Mucosa of gallbladder (tissue), 1 donor: ENCODE measurements around the gene ALDH4A1. TPM values are rescaled to one million over a fixed set of nuclear protein-coding genes. Genes with fewer than 3 reads are reported as not detected.
"Not testable (repeated sequence)": the region's sequence is repeated elsewhere in the genome, so short reads cannot be mapped to it uniquely, and the experiment has no call there.

ENCODE experiments used
- DNase-seq: peaks from one replicate; pipeline ENCODE4 v3.0.0-alpha.2; 2020; ENCODE audit warnings: low spot score
- total RNA-seq: library from RNA; stranded (reverse); gene quantifications from one replicate; pipeline ENCODE4 v1.2.1, GENCODE V29; 2021
- donor health status: DM: no; HTN: no; CAD: no.

ALDH4A1 gene
- total RNA-seq, 1 donor from 2014 or later = 26.4 TPM

DNA sequence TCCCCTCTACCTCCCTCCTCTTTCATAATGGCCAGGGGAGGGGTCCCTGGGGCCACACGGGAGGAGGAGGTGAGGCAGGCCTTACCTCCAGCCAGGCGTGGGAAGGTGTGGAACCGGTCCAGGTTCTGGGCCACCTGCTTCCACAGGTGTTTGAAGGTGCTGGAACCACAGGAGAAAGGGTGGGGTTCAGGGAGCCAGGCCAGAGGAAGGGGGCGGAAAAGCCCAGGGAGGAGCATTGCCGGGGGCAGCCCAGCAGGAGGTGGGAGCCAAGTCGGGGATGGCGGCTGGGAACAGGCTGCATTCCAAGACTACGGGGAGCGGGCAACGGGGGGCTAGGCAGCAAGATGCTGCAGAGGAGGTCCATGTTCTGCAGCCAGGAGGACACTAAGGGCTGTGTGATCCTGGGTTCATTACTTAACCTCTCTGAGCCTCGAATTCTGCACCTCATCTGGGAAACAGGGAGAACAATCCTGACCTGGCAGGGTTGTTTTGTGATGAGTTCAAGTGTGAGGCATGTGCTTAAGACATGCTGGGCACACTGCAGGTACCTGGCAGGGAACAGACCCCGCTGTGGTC lies 23.1 kb downstream of the ALDH4A1 start:
- no peak for DNase-seq

DNA sequence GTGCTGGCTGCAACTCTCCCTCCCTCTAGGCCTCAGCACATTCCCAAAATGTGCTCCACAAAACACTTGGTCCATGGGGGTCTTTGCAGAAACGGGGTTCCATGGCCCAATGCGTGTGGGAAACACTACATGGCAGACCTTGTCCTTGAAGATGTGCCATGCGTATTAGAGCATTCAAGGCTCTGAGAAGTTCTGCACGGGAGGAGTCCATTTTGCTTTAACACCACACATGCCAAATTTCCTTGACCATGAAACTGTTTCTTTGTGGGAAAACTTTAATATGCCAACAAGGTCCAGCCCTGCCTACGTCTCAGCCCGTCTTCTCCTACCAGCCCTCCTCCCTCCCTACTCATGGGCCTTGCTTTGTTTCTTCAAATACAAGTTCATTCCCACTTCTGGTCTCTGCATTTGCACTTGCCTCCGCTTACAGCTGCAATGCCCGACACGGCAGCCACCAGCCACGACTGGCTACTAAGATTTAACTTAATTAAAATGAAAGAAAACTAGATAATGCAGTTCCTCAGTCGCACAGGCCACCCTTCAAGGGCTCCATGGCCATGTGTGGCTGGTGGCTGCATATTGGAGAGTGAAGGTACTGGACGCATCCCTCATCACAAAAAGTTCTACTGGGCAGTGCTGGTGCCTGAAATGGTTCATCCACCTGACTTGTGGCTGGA lies 23.7 kb downstream of the ALDH4A1 start:
- no peak for DNase-seq

DNA sequence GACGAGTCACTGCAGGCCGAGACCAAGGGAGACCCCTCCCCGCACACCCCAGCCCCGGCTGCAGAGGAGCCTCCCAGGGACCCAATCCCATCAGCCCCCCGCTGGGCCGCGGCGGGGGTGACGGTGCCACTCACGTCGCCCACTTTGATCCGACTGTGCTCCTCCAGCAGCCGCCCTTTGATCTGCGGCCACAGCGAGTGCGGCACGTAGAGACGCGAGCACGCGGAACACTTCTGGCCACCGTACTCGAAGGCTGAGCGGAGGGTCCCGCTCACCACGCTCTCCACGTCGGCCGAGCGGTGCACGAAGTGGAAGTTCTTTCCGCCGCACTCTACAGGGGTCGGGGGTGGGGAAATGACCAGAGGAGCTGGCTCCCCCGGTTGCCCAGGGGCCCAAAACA lies 25.1 kb downstream of the ALDH4A1 start:
- DNase-seq = no peak

DNA sequence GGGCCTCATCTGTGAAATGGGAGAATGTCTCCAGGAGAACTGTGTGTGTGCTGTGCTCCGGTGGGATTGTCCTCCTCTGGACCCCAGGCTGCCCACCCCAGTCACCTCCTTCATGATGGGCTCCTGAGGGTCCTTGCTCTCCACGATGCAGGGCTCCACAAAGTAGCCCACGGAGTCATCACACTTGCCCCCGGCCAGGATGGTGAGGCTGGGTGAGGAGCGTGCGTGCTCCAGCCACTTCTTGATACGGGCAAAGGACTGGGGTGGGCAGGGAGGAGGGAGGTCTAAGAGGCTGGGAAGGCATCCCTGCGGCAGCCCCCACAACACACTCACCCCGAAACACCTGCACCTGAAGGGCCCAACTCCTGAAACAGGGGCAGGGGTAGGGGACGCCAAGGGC lies 26.1 kb downstream of the ALDH4A1 start:
- no peak for DNase-seq

DNA sequence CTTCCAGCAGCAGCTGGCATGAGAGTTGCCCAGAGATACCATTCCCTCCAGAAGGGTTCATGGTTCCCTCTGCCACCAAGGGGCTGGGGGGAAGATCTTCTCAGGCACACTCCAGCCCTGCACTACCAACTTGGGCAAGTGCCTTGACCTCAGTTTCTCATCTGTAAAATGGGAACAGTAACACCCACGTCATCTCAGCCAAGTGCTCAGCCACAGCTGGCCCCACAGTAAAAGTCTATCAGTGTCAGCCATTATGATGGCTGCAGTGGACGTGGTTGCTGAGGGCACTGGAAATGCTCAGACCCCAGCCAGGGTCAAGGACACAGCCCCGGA lies 26.6 kb downstream of the ALDH4A1 start:
- no peak for DNase-seq

DNA sequence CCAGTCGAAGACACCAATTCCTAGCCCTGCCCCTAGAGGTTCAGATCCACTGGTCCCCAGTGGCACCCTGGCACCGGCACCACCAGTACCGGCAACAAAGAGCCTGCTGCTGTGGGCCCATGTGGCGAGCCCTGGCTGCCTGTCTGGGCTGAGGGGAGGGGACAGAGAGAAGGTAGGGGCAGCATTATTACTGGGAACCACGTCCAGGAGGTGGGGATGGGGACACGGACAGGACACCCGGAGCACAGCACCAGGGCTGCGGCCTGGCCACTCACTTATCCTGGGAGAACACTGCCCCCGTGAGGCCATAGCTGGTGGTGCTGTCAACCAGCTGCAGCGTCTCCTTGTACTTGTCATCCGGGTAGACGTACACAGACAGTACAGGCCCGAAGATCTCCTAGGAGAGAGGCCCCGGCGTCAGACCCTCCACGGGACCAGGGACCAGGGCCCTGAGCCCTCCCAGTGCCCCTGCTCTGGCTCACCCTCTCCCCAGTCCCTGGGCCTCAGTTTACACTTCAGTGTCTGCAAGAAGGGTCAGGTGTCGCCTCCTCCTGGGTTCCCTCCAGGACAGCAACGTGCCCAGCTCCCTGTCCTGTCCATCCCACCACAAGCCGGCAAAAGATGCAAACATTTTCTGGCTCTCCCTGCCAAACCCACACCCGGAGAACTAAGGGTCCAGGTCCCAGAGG lies 27.1 kb downstream of the ALDH4A1 start:
- peak; percentile 75 for DNase-seq

DNA sequence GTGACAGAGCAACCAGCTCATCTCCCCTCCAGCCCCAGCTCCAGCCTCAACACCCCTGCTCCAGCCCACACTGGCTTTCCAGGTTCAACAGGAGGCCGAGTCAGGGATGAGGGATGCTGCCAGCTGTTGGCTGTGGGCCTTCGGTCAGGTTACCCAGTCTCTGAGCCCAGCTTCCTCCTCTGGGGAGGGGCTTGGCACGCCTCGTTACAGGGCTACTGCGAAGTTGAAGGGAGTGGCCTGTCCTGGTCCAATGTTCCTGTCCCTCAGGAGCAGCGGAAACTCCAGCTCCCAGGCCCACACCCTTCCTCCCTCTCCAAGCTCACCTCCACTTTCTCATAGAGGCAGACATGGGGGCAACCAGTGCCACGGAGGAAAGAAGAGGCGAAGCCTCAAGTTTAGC lies 27.8 kb downstream of the ALDH4A1 start:
- no peak for DNase-seq

DNA sequence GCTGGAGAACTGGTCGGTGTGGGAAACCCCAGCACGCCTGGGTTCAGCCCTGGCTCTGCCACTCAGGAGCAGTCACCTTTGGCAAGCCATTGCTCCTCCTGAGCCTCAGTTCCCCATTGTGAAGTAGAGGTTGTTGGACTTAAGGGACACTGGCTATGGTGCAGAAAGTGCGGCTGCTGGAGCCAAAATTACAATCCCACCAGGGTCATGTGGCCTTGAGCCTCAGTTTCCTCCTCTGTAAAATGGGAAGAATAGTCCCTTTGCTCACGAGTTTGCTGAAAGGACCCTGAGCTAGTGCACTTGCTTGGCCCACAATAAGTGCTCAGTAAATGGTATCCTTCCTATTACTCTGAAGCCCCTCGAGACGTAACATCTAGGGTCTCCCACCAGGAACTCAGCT lies 28.3 kb downstream of the ALDH4A1 start:
- DNase-seq = no peak

DNA sequence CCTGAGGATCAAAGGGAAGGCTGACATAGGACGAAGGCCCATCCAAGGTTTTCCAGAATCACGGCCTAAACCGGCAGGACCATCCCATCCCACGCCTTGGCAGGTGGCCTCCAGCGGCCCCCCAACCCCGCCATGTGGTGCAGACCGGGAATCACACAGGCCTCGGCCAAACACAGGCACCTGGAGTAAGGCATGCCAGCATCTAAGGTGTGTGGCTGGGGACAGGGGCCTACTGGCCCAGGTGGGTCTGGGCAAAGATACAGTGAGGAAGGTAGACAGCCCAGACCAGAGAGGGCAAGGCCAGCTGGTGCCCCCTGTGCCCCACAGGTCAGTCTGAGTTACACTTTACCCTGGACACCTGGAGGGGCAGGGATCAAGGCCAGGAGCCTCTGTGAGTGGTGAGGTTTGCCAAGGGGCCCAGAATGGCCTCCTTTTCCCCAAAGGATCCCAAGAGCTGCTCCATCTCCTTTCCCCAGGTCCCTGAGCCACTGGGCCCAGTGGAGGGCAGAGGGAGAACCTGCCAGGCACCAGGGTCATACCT lies 30.2 kb downstream of the ALDH4A1 start:
- no peak for DNase-seq

DNA sequence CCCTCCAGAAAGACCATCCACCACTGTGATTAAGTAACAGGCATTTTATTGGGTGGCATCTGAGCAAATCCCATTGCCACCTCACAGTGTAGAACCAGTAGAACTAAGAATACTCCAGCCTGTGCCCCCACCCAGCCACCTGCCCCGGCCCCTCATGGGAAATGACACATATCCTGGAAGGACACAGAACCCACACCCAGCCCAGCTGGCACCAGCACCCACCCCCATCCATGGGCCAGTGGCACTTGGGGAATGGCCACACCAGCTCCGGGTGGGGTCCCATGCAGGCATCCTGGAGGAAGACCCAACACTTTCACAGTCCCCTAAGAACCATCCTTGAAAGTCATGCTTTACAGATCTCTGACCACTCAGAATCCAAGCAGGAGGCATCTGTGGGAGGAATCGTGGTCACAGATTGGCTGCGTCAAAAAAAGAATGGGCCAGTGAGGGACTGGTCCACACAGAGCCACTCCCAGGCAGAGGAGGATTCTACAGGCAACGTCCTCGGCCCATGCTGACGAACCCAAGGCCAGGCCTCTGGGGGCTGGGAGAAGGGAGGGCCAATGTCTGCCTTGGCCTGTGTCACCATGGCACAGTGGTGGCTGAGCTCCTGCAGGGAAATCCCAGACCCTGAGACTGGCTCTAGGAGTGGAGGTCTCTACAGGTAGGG lies 30.8 kb downstream of the ALDH4A1 start:
- no peak for DNase-seq

DNA sequence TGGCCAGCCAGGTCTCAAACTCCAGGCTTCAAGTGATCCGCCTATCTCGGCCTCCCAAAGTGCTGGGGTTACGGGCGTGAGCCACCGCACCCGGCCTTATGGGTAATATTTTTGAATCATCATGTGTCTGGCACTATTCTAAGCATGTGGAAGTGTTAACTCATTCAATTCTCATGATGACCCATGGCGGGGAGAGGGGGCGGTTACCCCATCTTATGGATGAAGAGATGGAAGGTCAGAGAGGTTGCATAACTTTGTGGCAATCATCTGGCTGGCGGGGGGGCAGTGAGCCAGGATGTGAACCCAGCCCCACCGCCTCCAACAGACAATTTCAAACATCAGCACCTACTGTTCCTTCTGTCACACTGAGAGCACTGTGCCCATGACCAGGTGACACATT lies 31.4 kb downstream of the ALDH4A1 start:
- DNase-seq = no peak

DNA sequence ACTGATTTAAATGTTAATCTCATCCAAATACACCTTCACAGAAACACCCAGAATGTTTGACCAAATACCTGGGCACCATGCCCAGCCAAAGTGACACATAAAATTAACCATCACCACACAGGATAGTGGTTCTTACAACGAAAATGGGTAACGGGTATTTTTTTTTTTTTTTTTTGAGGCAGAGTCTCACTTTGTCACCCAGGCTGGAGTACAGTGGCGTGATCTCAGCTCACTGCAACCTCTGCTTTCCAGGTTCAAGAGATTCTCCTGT lies 31.8 kb downstream of the ALDH4A1 start:
- not testable (repeated sequence) for DNase-seq

DNA sequence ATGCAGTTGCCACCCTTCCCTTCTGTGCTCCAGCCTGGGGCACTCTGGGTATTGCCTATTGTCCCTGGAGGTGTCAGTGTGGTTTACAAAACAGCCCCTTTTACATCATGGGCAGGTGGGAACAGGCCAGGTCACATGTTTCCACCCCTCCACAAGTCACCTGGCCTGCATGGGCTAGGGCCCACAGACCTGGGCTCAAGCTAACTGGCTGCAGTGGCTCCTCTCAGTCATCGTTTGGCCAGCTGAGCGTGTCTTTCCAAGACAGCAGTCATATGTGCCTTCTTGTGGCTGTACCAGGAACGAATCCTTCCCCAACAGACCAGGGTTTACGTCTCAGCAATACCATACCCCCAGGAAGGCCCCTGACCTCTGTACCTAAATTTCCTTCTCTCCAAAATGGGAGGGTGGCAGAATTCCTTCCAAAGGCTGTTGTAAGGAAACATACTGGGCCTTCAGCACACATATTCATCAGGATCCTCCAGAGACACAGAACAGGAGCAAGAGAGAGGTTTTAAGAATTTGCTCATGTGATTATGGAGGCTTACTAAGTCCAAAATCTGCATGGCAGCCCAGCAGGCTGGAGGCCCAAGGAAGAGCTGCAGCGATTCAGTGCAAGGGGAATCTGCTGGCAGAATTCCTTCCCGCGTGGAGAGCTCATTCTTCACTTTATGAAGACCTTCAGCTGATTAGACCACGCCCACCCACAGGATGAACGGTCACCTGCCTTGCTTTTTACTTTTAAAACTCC lies 32.3 kb downstream of the ALDH4A1 start:
- DNase-seq = no peak

DNA sequence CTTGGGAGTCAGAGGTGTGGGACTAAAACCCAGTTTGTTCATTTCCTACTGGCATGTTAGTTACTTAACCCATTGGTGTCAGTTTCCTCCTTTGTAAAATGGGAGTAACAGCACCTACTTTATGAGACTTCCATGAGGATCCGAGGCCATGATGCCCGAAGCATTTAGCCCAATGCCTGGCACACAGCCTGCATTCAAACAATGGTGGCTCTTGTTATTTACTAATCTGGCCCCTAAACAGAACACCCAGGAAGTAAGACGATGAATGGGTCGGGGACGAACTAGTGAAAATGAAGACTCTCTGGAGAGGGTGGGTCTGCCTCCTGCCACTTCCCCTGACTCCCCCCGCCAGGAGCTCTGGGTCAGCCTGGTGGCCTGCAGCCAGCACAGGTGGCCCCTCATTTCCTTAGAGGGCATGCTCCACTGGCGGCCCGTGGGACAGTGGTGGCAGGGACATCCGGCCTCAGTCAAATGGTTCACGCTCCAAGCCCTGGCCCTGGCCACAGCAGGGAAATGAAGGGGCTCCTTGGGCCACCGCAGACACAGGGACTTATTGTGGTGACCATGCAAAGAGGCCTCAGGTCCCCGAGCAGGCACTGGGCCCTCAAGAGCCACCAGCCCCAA lies 33.4 kb downstream of the ALDH4A1 start:
- DNase-seq = no peak

DNA sequence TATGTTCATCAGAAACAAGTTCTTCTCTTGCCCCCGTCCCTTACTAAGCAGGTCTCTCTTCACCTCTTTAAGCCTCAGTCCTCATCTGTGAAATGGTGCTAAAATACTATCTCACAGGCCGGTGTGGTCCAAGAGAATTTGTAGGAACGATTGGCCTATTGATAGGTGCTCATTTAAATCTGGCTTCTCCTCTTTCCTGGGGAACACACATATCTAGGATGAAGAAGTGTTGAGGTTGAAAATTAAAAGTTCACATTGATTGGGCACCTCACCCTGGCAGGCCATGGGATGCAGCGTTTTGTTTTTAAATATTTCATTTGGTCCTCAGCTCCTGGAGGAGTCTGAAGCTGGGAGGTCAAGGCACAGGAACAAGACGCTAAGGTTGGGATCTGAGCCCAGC lies 34.0 kb downstream of the ALDH4A1 start:
- no peak for DNase-seq

DNA sequence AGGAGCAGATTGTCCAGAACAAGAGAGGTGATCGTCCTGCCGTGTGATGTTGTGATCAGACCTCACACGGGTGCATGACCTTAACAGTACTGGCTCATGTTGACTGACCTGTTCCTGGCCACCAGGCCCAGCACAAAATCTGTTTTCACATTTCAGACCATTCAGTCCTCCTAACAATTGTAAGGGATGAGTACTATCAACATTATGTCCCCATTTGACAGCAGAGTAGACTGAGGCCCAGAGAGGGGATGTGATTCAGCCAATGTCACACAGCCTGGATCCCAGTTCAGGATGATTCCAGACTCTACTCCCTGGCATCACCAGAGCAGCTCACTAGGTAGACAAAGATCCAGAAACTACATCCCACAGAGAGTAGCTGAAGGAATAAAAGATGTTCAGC lies 35.5 kb downstream of the ALDH4A1 start:
- no peak for DNase-seq

DNA sequence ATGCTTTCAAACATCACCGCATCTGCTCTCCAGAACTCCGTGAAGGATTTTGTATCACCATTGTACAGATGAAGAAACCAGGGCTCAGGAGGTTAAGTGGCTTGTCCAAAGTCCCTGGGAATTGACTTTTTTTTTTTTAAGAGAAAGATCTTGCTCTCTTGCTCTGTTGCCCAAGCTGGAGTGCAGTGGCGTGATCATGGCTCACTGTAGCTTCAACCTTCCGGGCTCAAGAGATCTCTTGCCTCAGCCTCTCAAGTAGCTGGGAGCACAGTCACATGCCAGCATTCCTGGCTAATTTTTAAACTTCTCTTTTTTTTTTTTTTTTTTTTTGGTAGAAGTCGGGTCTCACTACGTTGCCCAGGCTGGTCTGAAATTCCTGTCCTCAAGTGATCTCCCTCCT lies 36.0 kb downstream of the ALDH4A1 start:
- no peak for DNase-seq

DNA sequence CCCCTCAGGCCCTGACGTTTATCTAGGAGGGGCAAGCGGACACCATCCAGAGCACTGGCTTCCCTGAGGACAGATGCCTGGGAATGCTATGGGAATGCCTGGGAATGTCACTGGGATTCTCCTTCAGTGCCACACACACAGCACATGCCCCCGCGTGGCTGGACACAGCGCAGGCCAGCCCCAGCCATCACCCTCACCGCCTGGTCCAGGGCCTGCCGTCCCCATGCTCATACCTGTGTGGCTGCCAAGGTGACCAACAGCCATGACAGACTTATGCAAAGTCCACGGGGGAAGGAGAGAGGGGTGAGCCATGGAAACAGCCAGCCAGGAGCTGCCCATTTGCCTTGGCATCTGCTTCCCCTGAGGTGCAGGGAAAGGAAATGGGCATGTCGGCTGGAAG lies 37.2 kb downstream of the ALDH4A1 start:
- DNase-seq = no peak

DNA sequence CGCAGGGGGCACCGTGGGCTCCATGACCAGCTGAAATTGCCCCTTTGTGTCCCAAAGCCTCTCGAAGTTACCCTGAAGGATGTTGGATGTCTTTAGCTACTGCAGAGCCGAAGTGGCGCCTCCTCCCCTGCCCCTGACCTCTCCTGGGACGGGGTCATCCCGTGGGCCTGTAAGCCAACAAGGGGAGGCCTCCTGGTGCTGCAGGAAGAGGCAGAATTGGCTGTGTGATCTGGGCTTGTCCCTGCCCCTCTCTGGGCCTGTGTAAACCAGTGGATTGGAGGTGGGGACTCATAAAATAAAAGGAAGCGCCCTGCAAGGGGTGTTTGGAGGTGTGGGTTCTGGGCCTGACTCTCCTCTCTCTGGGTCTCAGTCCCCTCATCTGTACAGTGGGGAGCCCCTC lies 40.8 kb downstream of the ALDH4A1 start:
- DNase-seq = no peak

DNA sequence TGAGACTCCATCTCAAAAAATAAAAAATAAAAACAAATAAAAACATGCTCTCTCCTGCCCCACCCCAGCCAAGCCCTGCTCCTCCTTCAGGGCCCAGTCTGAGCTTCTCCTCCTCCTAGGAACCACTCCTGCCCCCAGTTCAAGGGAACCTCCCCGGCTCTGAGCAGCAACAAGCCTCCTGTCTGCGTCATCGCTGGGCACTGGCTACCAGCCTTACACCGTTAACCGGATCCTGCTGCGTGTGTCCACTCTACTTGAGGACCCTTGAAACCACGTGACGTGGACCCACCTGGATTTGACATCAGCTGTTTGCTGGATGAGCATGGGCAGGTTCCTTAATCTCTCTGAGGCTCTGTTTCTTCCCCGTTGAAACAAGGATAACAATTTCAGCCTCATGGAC lies 41.3 kb downstream of the ALDH4A1 start:
- no peak for DNase-seq

DNA sequence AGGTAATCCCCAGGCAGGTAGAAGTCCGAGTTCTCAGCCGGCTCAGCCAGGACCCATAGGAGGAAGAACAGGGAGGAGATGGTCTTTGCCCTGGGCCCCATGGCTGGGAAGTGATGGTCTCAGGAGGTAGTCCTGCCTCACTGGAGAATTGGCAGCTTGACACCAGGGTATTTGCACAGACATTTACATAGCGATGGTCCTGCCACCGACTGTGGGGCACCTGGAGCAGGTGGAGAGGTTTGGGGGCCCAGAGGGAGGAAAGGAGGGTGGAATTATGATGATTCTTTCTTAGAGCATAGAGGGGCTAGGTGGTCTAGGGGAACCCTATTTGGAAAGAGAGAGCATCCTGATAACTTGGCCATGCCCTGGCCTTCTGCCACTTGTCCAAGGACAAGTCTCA lies 42.8 kb downstream of the ALDH4A1 start, which contains the start of gene TAS1R2:
TAS1R2 (minus strand) TSS at position 101 of the 400 bp plus-strand sequence; CDS start at position 101, 0 bp downstream.
- no peak for DNase-seq
